CD4-positive, alpha-beta T cell (primary cell): ENCODE results near the gene UNC5B. TPM values are rescaled to one million over a fixed set of nuclear protein-coding genes. Genes with fewer than 3 reads are reported as not detected.

Experiments
- ATAC-seq: fragments of 200-7000 bp; cut with Tn5 transposase; one replicate; pipeline ENCODE4 v1.10.0; 2022; ENCODE audit warnings: mild to moderate bottlenecking; ENCODE audit not compliant: poor library complexity
- CTCF ChIA-PET: fragments of 350-600 bp; sonication (Branson Sonifier 250); formaldehyde crosslinking; loops from one replicate; lab custom pipeline; 2021; ENCODE audit warnings: antibody characterized with exemption, inconsistent platforms; lab: Charles Lee
- POLR2A ChIA-PET: fragments of 350-600 bp; sonication (Branson Sonifier 250); formaldehyde crosslinking; loops from one replicate; lab custom pipeline; 2021; ENCODE audit warnings: antibody characterized with exemption, inconsistent platforms; lab: Charles Lee
- DNase-seq, 14 experiments: peaks; one replicate each; pipeline ENCODE4 v3.0.0-alpha.2; 2013 to 2020; ENCODE audit warnings: mixed read lengths in 2 of 14
- H3K27ac ChIP-seq, 2 donors: one replicate each; pipeline versions ENCODE4 v1.5.1 to v1.7.0; 2013; ENCODE audit warnings: low read length in 2 of 2, low read depth in 1 of 2, mild to moderate bottlenecking in 1 of 2
- H3K27me3 ChIP-seq, 2 experiments: 1 replicate in 1 of 2; 2 replicates in 1 of 2; pipeline versions ENCODE4 v1.6.1 to v1.7.0; 2013; ENCODE audit warnings: low read length in 2 of 2, control low read depth in 1 of 2, mild to moderate bottlenecking in 1 of 2, moderate library complexity in 1 of 2; ENCODE audit not compliant: insufficient read depth in 2 of 2, control insufficient read depth in 1 of 2
- H3K36me3 ChIP-seq: one replicate; pipeline ENCODE4 v1.6.1; 2013; ENCODE audit warnings: low read length, control low read depth; ENCODE audit not compliant: insufficient read depth
- H3K4me1 ChIP-seq: one replicate; pipeline ENCODE4 v1.6.1; 2013; ENCODE audit warnings: low read length, control low read depth; ENCODE audit not compliant: insufficient read depth
- H3K4me3 ChIP-seq: one replicate; pipeline ENCODE4 v1.5.1; 2013; ENCODE audit warnings: mild to moderate bottlenecking, low read length, moderate library complexity
- H3K9me3 ChIP-seq, 2 experiments: 1 replicate in 1 of 2; 2 replicates in 1 of 2; pipeline versions ENCODE4 v1.6.1 to v1.7.0; 2013; ENCODE audit warnings: low read length in 2 of 2, mild to moderate bottlenecking in 2 of 2, control low read depth in 1 of 2, moderate library complexity in 1 of 2; ENCODE audit not compliant: control insufficient read depth in 1 of 2, insufficient read depth in 1 of 2
- H3K27ac Mint-ChIP-seq: one replicate; pipeline ENCODE4 v1.8.0; 2020; ENCODE audit warnings: mixed read lengths
- H3K27me3 Mint-ChIP-seq: one replicate; pipeline ENCODE4 v1.8.0; 2021; ENCODE audit warnings: mixed read lengths
- H3K36me3 Mint-ChIP-seq: one replicate; pipeline ENCODE4 v1.8.0; 2021; ENCODE audit warnings: low read depth, mixed read lengths
- H3K4me1 Mint-ChIP-seq: one replicate; pipeline ENCODE4 v1.8.0; 2021; ENCODE audit warnings: low read depth, mixed read lengths
- H3K4me3 Mint-ChIP-seq: one replicate; pipeline ENCODE4 v1.8.0; 2020; ENCODE audit warnings: mild to moderate bottlenecking, mixed read lengths
- H3K9me3 Mint-ChIP-seq: one replicate; pipeline ENCODE4 v1.8.0; 2020; ENCODE audit warnings: mixed read lengths
- intact Hi-C, 2 experiments: fragments of 100-400 bp; cut with DNase I in 1 of 2; cut with micrococcal nuclease in 1 of 2; formaldehyde crosslinking; loops; one replicate each; pipeline versions ENCODE4 v1.15.1 to v1.9.0; 2023 to 2025; cut with DNase I, micrococcal nuclease
- total RNA-seq, 174 experiments: library from RNA in 2 of 174; stranded (reverse) in 2 of 174; gene quantifications; one replicate each; pipeline ENCODE4 v1.2.3 and lab custom pipeline; 2021 to 2026
- TF ChIP-seq, protein P1 (sequence below): fragments of 200-600 bp; IDR thresholded peaks from one replicate; pipeline ENCODE4 v1.8.0; 2022; ENCODE audit warnings: antibody characterized with exemption, mild to moderate bottlenecking

UNC5B gene
- total RNA-seq, 2 experiments from 2014 or later: 0.03 TPM; not detected in 1

DNA sequence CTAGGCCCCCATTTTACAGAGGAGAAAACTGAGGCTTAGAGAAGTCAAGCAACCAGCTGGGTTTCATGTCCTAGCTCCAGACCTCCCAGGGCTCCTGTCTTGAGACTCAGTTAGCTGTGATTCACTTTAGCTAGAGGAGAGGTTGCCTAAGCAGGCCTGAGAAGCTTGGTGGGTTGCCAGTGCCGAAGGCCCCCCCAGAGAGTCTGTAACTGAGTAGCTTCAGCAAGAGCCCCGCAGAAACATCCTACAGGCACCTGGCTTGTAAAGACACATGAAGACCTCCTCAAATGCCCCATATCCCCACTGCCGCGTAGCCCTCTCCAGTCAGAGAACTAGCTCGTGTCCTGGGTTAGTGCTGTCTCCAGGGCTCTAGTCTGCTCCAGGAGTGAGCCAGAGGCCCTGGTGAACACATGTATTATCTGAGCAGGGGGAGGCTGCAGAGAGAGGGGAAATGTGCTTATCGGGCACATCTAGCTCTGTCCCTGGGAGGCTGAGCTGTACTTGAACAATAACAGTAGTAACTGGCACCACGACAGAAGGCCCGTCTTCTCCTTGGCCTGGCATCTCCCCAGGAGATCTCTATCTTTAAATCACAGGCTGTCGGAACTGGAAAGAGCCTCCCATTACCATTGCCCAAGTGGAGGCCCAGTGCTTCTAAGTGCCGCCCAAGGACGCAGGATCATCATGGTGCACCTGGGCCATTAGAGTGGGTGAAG, 28.9 kb downstream of the UNC5B start:
- no peaks in the 10 kb centered on the region for H3K9me3 Mint-ChIP-seq
- no peaks in the 10 kb centered on the region for H3K4me1 ChIP-seq
- H3K27ac Mint-ChIP-seq: no peak overlapping the region
- peaks cover 2 to 7% of the 10 kb centered on the region in 2 experiments for H3K27me3 ChIP-seq
- H3K36me3 ChIP-seq: no peaks in the 10 kb centered on the region
- H3K4me1 Mint-ChIP-seq: no peaks in the 10 kb centered on the region
- DNase-seq (no peak), ATAC-seq (no peak)
- peaks cover 5% of the 10 kb centered on the region for H3K27me3 Mint-ChIP-seq
- no peak overlapping the region for H3K4me3 ChIP-seq
- intact Hi-C loops: no loop called here
- H3K27ac ChIP-seq: no peak overlapping the region
- no peaks in the 10 kb centered on the region for H3K36me3 Mint-ChIP-seq
- POLR2A ChIA-PET: no interaction called here
- H3K9me3 ChIP-seq: no peaks in the 10 kb centered on the region
- CTCF ChIA-PET: no interaction called here
- H3K4me3 Mint-ChIP-seq: no peak overlapping the region
- TF ChIP-seq, protein P1, sequence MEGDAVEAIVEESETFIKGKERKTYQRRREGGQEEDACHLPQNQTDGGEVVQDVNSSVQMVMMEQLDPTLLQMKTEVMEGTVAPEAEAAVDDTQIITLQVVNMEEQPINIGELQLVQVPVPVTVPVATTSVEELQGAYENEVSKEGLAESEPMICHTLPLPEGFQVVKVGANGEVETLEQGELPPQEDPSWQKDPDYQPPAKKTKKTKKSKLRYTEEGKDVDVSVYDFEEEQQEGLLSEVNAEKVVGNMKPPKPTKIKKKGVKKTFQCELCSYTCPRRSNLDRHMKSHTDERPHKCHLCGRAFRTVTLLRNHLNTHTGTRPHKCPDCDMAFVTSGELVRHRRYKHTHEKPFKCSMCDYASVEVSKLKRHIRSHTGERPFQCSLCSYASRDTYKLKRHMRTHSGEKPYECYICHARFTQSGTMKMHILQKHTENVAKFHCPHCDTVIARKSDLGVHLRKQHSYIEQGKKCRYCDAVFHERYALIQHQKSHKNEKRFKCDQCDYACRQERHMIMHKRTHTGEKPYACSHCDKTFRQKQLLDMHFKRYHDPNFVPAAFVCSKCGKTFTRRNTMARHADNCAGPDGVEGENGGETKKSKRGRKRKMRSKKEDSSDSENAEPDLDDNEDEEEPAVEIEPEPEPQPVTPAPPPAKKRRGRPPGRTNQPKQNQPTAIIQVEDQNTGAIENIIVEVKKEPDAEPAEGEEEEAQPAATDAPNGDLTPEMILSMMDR: no peak

DNA sequence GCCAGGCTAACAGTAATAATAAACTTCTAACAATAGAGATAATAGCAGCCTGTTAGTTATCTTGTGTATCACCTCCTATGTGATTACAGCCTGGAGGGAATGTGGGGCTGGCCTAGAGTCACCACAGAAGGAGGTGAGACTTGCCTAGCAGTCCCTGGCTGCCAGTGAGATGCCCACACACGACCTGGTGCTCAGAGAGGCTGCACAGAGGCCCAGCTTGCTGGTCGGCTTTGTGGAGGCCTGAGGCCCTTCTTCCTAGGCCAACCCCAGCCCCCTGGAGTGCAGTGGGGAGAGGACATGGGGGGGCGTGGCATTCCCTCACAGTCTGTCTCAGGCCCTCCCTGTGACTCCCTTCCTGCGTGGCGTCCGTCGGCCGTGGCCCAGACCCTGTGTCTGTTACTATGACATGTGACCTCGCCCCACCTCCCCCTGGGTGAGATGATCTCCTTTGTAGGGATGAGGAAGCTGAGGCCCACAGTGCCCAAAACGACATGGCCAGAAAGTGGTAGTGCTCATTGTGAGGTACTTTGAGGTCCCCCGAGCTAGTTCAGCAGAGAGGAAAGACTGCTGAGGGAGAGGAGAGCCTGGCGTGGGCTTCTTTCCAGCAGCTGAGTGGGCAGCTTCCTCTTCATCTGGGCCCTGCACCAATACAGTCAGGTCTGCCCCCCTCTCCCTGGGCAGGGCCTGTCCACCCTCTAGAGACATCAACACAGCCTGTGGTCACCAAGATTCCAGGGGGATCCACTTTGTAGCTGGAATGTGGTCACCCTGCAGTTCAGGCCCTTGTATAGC, 29.7 kb downstream of the UNC5B start:
- CTCF ChIA-PET: no interaction called here
- H3K4me1 ChIP-seq: no peaks in the 10 kb centered on the region

GRCh38 chr10:71242622-71243009, 30.2 kb downstream of the UNC5B start:
- Histone ChIP-seq H3K27ac (no peak overlapping the region), H3K36me3 (no peaks in the 10 kb centered on the region), H3K27me3 (peaks cover 2 to 7% of the 10 kb centered on the region in 2 experiments), H3K4me3 (no peak overlapping the region), H3K9me3 (no peaks in the 10 kb centered on the region), H3K4me1 (no peaks in the 10 kb centered on the region)
- ATAC-seq (no peak), DNase-seq (no peak)
- H3K27ac Mint-ChIP-seq: no peak overlapping the region
- H3K36me3 Mint-ChIP-seq: no peaks in the 10 kb centered on the region
- no peaks in the 10 kb centered on the region for H3K9me3 Mint-ChIP-seq
- peaks cover 5% of the 10 kb centered on the region for H3K27me3 Mint-ChIP-seq
- no peaks in the 10 kb centered on the region for H3K4me1 Mint-ChIP-seq
- CTCF ChIA-PET: no interaction called here
- no peak overlapping the region for H3K4me3 Mint-ChIP-seq
- intact Hi-C loops: no loop called here
- POLR2A ChIA-PET: no interaction called here
- TF ChIP-seq, protein P1: no peak

More for the DNA sequence above, 29.7 kb downstream of the UNC5B start:
- no peaks in the 10 kb centered on the region for H3K9me3 ChIP-seq
- no peaks in the 10 kb centered on the region for H3K9me3 Mint-ChIP-seq
- no peaks in the 10 kb centered on the region for H3K36me3 ChIP-seq
- POLR2A ChIA-PET: no interaction called here
- H3K27me3 Mint-ChIP-seq: peaks cover 5% of the 10 kb centered on the region
- no peak for ATAC-seq
- peaks cover 2 to 7% of the 10 kb centered on the region in 2 experiments for H3K27me3 ChIP-seq
- TF ChIP-seq, protein P1: no peak
- no peak overlapping the region for H3K4me3 Mint-ChIP-seq
- no peak overlapping the region for H3K4me3 ChIP-seq
- no peaks in the 10 kb centered on the region for H3K36me3 Mint-ChIP-seq
- no peak for DNase-seq
- intact Hi-C loops: no loop called here
- H3K27ac ChIP-seq: no peak overlapping the region
- H3K4me1 Mint-ChIP-seq: no peaks in the 10 kb centered on the region
- no peak overlapping the region for H3K27ac Mint-ChIP-seq
